ENCODE measurements around the gene FKBP7. TPM values are rescaled to one million over a fixed set of nuclear protein-coding genes. Genes with fewer than 3 reads are reported as not detected.

The FKBP7 gene
- total RNA-seq = 36.7 and 36.9 TPM in 2 replicates

DNA sequence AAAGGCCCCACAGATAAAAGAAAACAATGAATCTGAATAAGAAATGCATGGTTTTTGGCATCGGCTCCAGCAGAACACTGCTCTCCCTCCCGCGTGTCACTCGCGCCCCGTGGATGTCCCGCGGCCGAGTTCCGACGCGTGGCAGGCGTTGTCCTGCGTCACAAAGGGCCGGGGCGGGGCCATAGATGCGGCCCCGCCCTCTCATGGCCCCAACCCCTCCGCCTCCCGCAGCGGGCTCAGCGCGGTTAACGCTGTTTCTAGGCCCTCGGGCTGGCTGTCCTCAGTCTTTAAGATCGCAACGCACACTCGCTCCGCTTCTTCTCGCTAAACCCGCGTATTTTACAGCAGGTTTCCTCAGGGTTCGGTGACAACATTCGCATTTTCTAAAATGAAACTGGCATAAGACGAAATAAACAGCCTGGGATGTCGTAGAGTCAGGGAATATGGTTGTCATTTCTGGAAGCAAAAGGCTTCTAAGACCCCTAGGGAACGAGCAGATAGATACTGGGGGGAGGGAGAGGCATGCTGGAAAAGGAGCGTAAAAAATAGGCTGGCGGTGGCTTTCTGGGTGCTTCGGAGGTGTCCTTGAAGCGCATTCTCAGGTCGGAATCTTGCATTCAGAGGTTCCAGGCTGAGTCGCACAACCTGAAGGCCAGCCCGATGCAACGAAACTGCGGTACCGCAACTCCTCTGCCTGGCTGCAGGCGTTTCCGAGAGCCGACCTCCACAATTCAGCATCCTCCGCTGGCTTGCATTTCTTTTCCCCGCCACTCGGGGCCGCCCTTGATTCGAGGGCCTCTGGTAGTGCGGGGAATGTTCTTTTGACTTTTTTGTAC lies at the start of gene FKBP7:
TSS of gene FKBP7 (minus strand) at position 162 of the 836 bp plus-strand sequence. CDS start at position 61, 101 bp downstream.

DNA sequence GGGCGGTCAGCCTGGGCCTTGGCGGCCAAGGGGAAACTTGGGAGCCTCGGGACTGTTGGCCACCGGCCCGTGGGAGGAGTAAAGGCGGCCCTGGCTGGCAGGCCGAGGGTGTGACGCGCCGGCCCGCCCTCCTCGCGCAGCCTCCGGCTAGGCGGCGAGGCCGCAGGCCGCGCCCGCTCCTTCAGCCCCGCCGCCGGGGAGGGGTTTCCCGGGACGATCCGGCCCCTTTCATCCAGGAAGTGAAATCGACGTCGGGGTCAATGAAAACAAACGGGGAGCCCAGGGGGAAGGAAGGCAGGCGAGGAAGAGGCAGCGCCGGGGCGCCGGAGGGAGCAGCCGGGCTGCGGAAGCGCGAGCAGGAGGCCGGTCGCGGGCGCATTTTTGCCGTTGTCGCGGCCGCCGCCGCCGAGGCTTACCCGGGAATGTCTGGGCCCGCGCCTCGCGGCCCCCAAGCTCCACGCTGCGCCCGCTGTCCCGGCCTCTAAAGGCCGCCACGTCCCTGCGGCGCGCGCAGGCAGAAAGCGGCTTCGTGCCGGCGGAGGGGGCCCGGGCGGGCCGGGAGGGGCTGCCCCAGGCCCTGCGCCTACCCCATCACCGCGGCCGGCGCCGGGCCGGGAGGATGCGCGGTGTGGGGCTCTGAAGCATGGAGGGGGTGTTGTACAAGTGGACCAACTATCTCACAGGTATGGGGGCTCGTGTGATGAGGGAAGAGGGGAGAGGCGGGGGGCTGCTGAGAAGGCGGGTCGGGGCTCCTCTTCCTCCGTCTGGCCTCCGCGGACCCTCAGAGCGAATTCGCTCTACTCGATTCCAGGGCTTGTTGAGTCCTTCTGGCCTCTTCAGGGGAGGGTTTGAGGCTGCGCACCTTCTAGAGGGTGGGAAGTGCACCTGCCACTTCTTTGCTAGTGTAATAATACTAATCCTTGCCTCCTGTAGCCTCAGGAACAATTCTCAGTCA lies 2.1 kb upstream of the FKBP7 start, which contains the start of gene PLEKHA3:
TSS of gene PLEKHA3 (plus strand) at position 231 of the 955 bp plus-strand sequence. CDS start at position 644, 413 bp downstream.

GRCh38 chr2:178450774-178451525 lies 27.4 kb downstream of the FKBP7 start, which contains the start of the genes PJVK and PRKRA:
PJVK (plus strand) TSS chr2:178451378; CDS start chr2:178453410, 2,032 bp downstream.
PRKRA (minus strand) TSS chr2:178451175; CDS start chr2:178451030, 145 bp downstream.

Other genes starting within 250 kb of the FKBP7 start
- 59.2 and 69.8 TPM in 2 replicates for gene PRKRA, start 27.4 kb downstream of the FKBP7 start, total RNA-seq
- gene PJVK, start 27.2 kb downstream of the FKBP7 start, total RNA-seq = 0.35 and 1.4 TPM in 2 replicates
- 2.0 and 2.3 TPM in 2 replicates for gene PLEKHA3, start 1.9 kb upstream of the FKBP7 start, total RNA-seq